DND-41 (cell line): ENCODE measurements around the gene CELF5.

Source experiments
- ATAC-seq: fragments of 200-7000 bp; cut with Tn5 transposase; 3 replicates; pipeline ENCODE4 v1.9.1; 2021; ENCODE audit warnings: low read depth; ENCODE audit not compliant: insufficient read depth
- DNase-seq: peaks from one replicate; pipeline ENCODE4 v3.0.0-alpha.2; 2020
- H2AFZ ChIP-seq: 2 replicates; pipeline ENCODE4 v1.6.0; 2012; ENCODE audit warnings: low read depth, low read length
- H3K27ac ChIP-seq: 2 replicates; pipeline ENCODE4 v1.5.1; 2012; ENCODE audit warnings: low read length, inconsistent platforms
- H3K27me3 ChIP-seq: fragments of 200-600 bp; sonication (generic); 2 replicates; pipeline ENCODE4 v1.6.0; 2012; ENCODE audit warnings: low read length, mild to moderate bottlenecking, inconsistent platforms; ENCODE audit not compliant: insufficient read depth, poor library complexity
- H3K36me3 ChIP-seq: 2 replicates; pipeline ENCODE4 v1.5.1; 2012; ENCODE audit warnings: low read length, inconsistent platforms; ENCODE audit not compliant: insufficient read depth
- H3K4me1 ChIP-seq: 2 replicates; pipeline ENCODE4 v1.5.1; 2012; ENCODE audit warnings: mild to moderate bottlenecking, low read length; ENCODE audit not compliant: insufficient read depth
- H3K4me2 ChIP-seq: 2 replicates; pipeline ENCODE4 v1.6.0; 2012; ENCODE audit warnings: mild to moderate bottlenecking, moderate library complexity, low read length, inconsistent platforms; ENCODE audit not compliant: insufficient read depth
- H3K4me3 ChIP-seq, 2 experiments: fragments of 200-600 bp in 1 of 2; shearing (Covaris generic) in 1 of 2; 2 replicates each; pipeline ENCODE4 v1.5.1; 2012 to 2016; ENCODE audit warnings: inconsistent platforms in 2 of 2, low read length in 2 of 2, mild to moderate bottlenecking in 2 of 2, low read depth in 1 of 2, moderate library complexity in 1 of 2
- H3K79me2 ChIP-seq: 2 replicates; pipeline ENCODE4 v1.6.0; 2012; ENCODE audit warnings: low read length, inconsistent platforms; ENCODE audit not compliant: insufficient read depth
- H3K9ac ChIP-seq: 2 replicates; pipeline ENCODE4 v1.6.0; 2012; ENCODE audit warnings: low read depth, mild to moderate bottlenecking, inconsistent platforms, low read length, moderate library complexity
- H3K9me3 ChIP-seq: 2 replicates; pipeline ENCODE4 v1.5.1; 2012; ENCODE audit warnings: low read length, moderate library complexity, mild to moderate bottlenecking, inconsistent platforms; ENCODE audit not compliant: insufficient read depth, severe bottlenecking
- H4K20me1 ChIP-seq: 2 replicates; pipeline ENCODE4 v1.6.0; 2012; ENCODE audit warnings: low read length; ENCODE audit not compliant: insufficient read depth
- CTCF ChIP-seq: IDR thresholded peaks from 2 replicates; pipeline ENCODE4 v1.5.1; 2012; ENCODE audit warnings: borderline replicate concordance, low read length, moderate library complexity, mild to moderate bottlenecking; ENCODE audit not compliant: poor library complexity, severe bottlenecking; ENCODE audit errors: extremely low read depth
- EZH2 ChIP-seq: IDR thresholded peaks from 3 replicates; pipeline ENCODE4 v1.6.1; 2012; ENCODE audit warnings: borderline replicate concordance, low read depth, mild to moderate bottlenecking, moderate library complexity, low read length, inconsistent platforms; ENCODE audit not compliant: severe bottlenecking

CELF5 gene

GRCh38 chr19:3229346-3229743, 4.9 kb downstream of the CELF5 start:
- Histone ChIP-seq H4K20me1 (peaks cover 14% of the 10 kb centered on the region), H3K4me3 (no peak overlapping the region), H3K79me2 (no peaks in the 10 kb centered on the region), H3K4me2 (no peak overlapping the region), H3K27me3 (no peaks in the 10 kb centered on the region), H3K9me3 (no peaks in the 10 kb centered on the region), H2AFZ (no peak overlapping the region), H3K36me3 (no peaks in the 10 kb centered on the region), H3K4me1 (peaks cover 22% of the 10 kb centered on the region), H3K9ac (no peak overlapping the region), H3K27ac (no peak overlapping the region)
- no peak for DNase-seq
- no peak for TF ChIP-seq CTCF
- TF ChIP-seq EZH2, result no peak
- no peak for ATAC-seq

- DNase-seq, result no peak
- Histone ChIP-seq H3K27me3 (no peaks in the 10 kb centered on the region), H3K36me3 (no peaks in the 10 kb centered on the region), H3K4me1 (peaks cover 19% of the 10 kb centered on the region), H3K9me3 (no peaks in the 10 kb centered on the region), H2AFZ (no peak overlapping the region), H3K4me2 (no peak overlapping the region), H4K20me1 (peaks cover 18% of the 10 kb centered on the region), H3K4me3 (no peak overlapping the region), H3K79me2 (no peaks in the 10 kb centered on the region), H3K27ac (no peak overlapping the region), H3K9ac (no peak overlapping the region)
- no peak for ATAC-seq
- TF ChIP-seq EZH2, result no peak
- no peak for TF ChIP-seq CTCF
These were observed 5.5 kb downstream of the CELF5 start for GRCh38 chr19:3229888-3230496.

GRCh38 chr19:3231288-3231687, 6.8 kb downstream of the CELF5 start:
- Histone ChIP-seq H3K4me3 (no peak overlapping the region), H3K79me2 (no peaks in the 10 kb centered on the region), H3K4me1 (peaks cover 9% of the 10 kb centered on the region; the same call in 1 of the 2 replicates), H3K27me3 (no peaks in the 10 kb centered on the region), H4K20me1 (peaks cover 17% of the 10 kb centered on the region), H3K9me3 (no peaks in the 10 kb centered on the region), H3K9ac (no peak overlapping the region), H2AFZ (no peak overlapping the region), H3K27ac (no peak overlapping the region), H3K4me2 (no peak overlapping the region), H3K36me3 (no peaks in the 10 kb centered on the region)
- TF ChIP-seq CTCF (no peak), EZH2 (no peak)
- DNase-seq (no peak), ATAC-seq (no peak)

GRCh38 chr19:3233116-3233515, 8.7 kb downstream of the CELF5 start:
- Histone ChIP-seq H3K4me2 (no peak overlapping the region), H3K4me1 (0 out of 2 replicates have a peak, but pooled peaks cover 3% of the 10 kb centered on the region), H3K79me2 (no peaks in the 10 kb centered on the region), H3K9me3 (no peaks in the 10 kb centered on the region), H3K27me3 (no peaks in the 10 kb centered on the region), H3K4me3 (no peak overlapping the region), H3K27ac (no peak overlapping the region), H3K9ac (no peak overlapping the region), H2AFZ (no peak overlapping the region), H3K36me3 (no peaks in the 10 kb centered on the region), H4K20me1 (peaks cover 10% of the 10 kb centered on the region)
- TF ChIP-seq EZH2, result no peak
- TF ChIP-seq CTCF, result no peak
- DNase-seq (no peak), ATAC-seq (no peak)
